Stomach (tissue), 9 donors: Measurements from ENCODE around the gene CEBPB. TPM values are rescaled to one million over a fixed set of nuclear protein-coding genes. Genes with fewer than 3 reads are reported as not detected.

Experiments
- DNase-seq, 2 donors: peaks; one replicate each; pipeline versions ENCODE4 v3.0.0 to v3.0.0-alpha.2; 2013 to 2019
- H3K27ac ChIP-seq, 5 donors: fragments of 200-600 bp in 4 of 5; sonication (generic) in 4 of 5; one replicate each; pipeline ENCODE4 v1.5.1; 2013 to 2019; ENCODE audit warnings: mild to moderate bottlenecking in 1 of 5, moderate library complexity in 1 of 5
- H3K27me3 ChIP-seq, 3 donors: fragments of 200-600 bp; sonication (generic); one replicate each; pipeline ENCODE4 v1.5.1; 2017 to 2019; ENCODE audit warnings: mixed run types in 1 of 3
- H3K36me3 ChIP-seq, 4 donors: fragments of 200-600 bp; sonication (generic); 1 replicate in 3 of 4; 2 replicates in 1 of 4; pipeline ENCODE4 v1.5.1; 2016 to 2019
- H3K4me1 ChIP-seq, 4 donors: fragments of 200-600 bp; sonication (generic); one replicate each; pipeline ENCODE4 v1.5.1; 2016 to 2019
- H3K4me3 ChIP-seq, 4 donors: fragments of 200-600 bp; sonication (generic) in 3 of 4; one replicate each; pipeline ENCODE4 v1.5.1; 2016 to 2019; ENCODE audit warnings: mild to moderate bottlenecking in 1 of 4
- H3K9me3 ChIP-seq, 4 donors: fragments of 200-600 bp; sonication (generic); one replicate each; pipeline ENCODE4 v1.5.1; 2016 to 2019
- CTCF ChIP-seq, 7 experiments: fragments of 450-650 bp in 4 of 7; fragments of 200-600 bp in 3 of 7; sonication (generic) in 3 of 7; IDR thresholded peaks; one replicate each; pipeline ENCODE4 v1.5.1; 2016 to 2019; ENCODE audit warnings: antibody characterized with exemption in 7 of 7, control low read depth in 2 of 7, mild to moderate bottlenecking in 1 of 7
- EP300 ChIP-seq: sonication (generic); formaldehyde crosslinking; IDR thresholded peaks from one replicate; pipeline ENCODE4 v1.6.1; 2017; ENCODE audit warnings: antibody characterized with exemption
- POLR2AphosphoS5 ChIP-seq, 3 donors: sonication (generic); formaldehyde crosslinking; IDR thresholded peaks; one replicate each; pipeline ENCODE4 v1.6.1; 2016; ENCODE audit warnings: antibody characterized with exemption in 3 of 3
- WGBS, 5 donors: extraction: QIAGEN DNeasy Blood & Tissue Kit in 3 of 5; methylation state at CpG; one replicate each; pipeline versions ENCODE4 v1.1.5 to v1.1.7; 2013 to 2018; 5-methylcytosine and 5-hydroxymethylcytosine counted together
- intact Hi-C: fragments of 100-400 bp; cut with DNase I; formaldehyde crosslinking; loops from one replicate; pipeline ENCODE4 v1.15.1; 2023; ENCODE audit warnings: low total_unique reads
- polyA plus RNA-seq, 3 donors: library from polyadenylated mRNA; stranded (reverse); fragments of 200-250 nt; gene quantifications; one replicate each; pipeline ENCODE4 v1.2.3, GENCODE V29; 2013
- total RNA-seq, 5 donors: library from RNA; depleted of rRNA; stranded (reverse); fragments of >200 nt; gene quantifications; one replicate each; pipeline versions ENCODE4 v1.1.0 to v1.2.3, GENCODE V29; 2014 to 2016
- donor health status: healthy with polysubstance abuse.
- donor health status: Bipolar disorder and iron deficiency.
- donor health status: healthy.

CEBPB gene
- total and polyA plus RNA-seq, 8 donors: 21.1 to 200 (median 36.5) TPM

- peak; percentile 66 to 89 for DNase-seq
Observed at GRCh38 chr20:50146732-50147662, 43.6 kb upstream of the CEBPB start.

GRCh38 chr20:50149481-50150254 lies 41.0 kb upstream of the CEBPB start:
- no peaks in the 10 kb centered on the region for H3K9me3 ChIP-seq
- peaks cover 68 to 93% (median 86%) of the 10 kb centered on the region in 4 donors for H3K4me1 ChIP-seq
- H3K27me3 ChIP-seq: no peaks in the 10 kb centered on the region
- peak overlapping the region in 2 of 4 donors; percentile 6 to 22 for H3K4me3 ChIP-seq
- no peak for DNase-seq
- H3K36me3 ChIP-seq: peaks cover 0 to 22% (median 12%) of the 10 kb centered on the region in 4 donors
- H3K27ac ChIP-seq: peak overlapping the region; percentile 5 to 97 (median 96)
- intact Hi-C loops: no loop called here
- TF ChIP-seq CTCF (IDR thresholded peaks at IDR 0.05): no peak
- 38 to 64% (median 46%) methylated on average over 12 to 16 of the region's 16 CpGs for WGBS, 5 donors

More at GRCh38 chr20:50146732-50147662, 43.6 kb upstream of the CEBPB start:
- Histone ChIP-seq H3K27me3 (no peaks in the 10 kb centered on the region), H3K36me3 (peaks cover 13 to 39% (median 27%) of the 10 kb centered on the region in 4 donors), H3K9me3 (no peaks in the 10 kb centered on the region), H3K4me3 (peak overlapping the region in 1 of 4 donors; percentile 18), H3K4me1 (peaks cover 55 to 100% (median 88%) of the 10 kb centered on the region in 4 donors), H3K27ac (peak overlapping the region; percentile 47 to 97 (median 74))
- 24 to 46% (median 36%) methylated on average over 17 of the region's 17 CpGs for WGBS, 5 donors
- TF ChIP-seq CTCF (IDR thresholded peaks at IDR 0.05) (no peak), POLR2AphosphoS5 (IDR thresholded peaks at IDR 0.05) (peak in 2 of 3 donors; percentile 63 to 80), EP300 (no peak)
- intact Hi-C loops: no loop called here

GRCh38 chr20:50151034-50151743 lies 39.4 kb upstream of the CEBPB start:
- H3K4me1 ChIP-seq: peaks cover 64 to 78% (median 74%) of the 10 kb centered on the region in 4 donors
- 41 to 72% (median 43%) methylated on average over 10 of the region's 10 CpGs for WGBS, 5 donors
- no peaks in the 10 kb centered on the region for H3K27me3 ChIP-seq
- peaks cover 0 to 16% (median 10%) of the 10 kb centered on the region in 4 donors for H3K36me3 ChIP-seq
- TF ChIP-seq POLR2AphosphoS5 (IDR thresholded peaks at IDR 0.05) (peak in 2 of 3 donors; percentile 73 to 82), CTCF (IDR thresholded peaks at IDR 0.05) (no peak)
- peak overlapping the region; percentile 92 to 97 (median 96) for H3K27ac ChIP-seq
- H3K9me3 ChIP-seq: no peaks in the 10 kb centered on the region
- intact Hi-C loops: no loop called here
- peak; percentile 73 to 88 for DNase-seq
- H3K4me3 ChIP-seq: peak overlapping the region in 3 of 4 donors; percentile 86 to 95 (median 90)
